Stimulated activated memory B cell treated with anti-CD40 and anti-IgM and Interleukin-4, amounts not matched to agents 10 μg/mL and 1 μg/mL and 100 μg/mL, for 72 hours (primary cell): ENCODE results near the gene MPHOSPH9.

Source experiments
- ATAC-seq: fragments of 150-1000 bp; cut with Tn5 transposase; 2 replicates; pipeline ENCODE4 v1.10.0; 2021
- H3K27ac Mint-ChIP-seq: one replicate; pipeline ENCODE4 v1.8.0; 2022; ENCODE audit warnings: mild to moderate bottlenecking, mixed read lengths
- H3K27me3 Mint-ChIP-seq: one replicate; pipeline ENCODE4 v1.8.0; 2022; ENCODE audit warnings: mixed read lengths
- H3K36me3 Mint-ChIP-seq: one replicate; pipeline ENCODE4 v1.8.0; 2022; ENCODE audit warnings: mixed read lengths
- H3K4me1 Mint-ChIP-seq: one replicate; pipeline ENCODE4 v1.8.0; 2022; ENCODE audit warnings: mixed read lengths
- H3K4me3 Mint-ChIP-seq: one replicate; pipeline ENCODE4 v1.8.0; 2022; ENCODE audit warnings: mild to moderate bottlenecking, moderate library complexity, mixed read lengths
- H3K9me3 Mint-ChIP-seq: one replicate; pipeline ENCODE4 v1.8.0; 2022; ENCODE audit warnings: mixed read lengths

The MPHOSPH9 gene

GRCh38 chr12:123150275-123150743 lies 82.6 kb downstream of the MPHOSPH9 start:
- ATAC-seq: peak; percentile 58
- Mint-ChIP-seq H3K36me3 (no peaks in the 10 kb centered on the region), H3K4me3 (peak overlapping the region; percentile 72), H3K27me3 (no peaks in the 10 kb centered on the region), H3K4me1 (peaks cover 24% of the 10 kb centered on the region), H3K9me3 (no peaks in the 10 kb centered on the region), H3K27ac (peak overlapping the region; percentile 50)

- Mint-ChIP-seq H3K9me3 (no peaks in the 10 kb centered on the region), H3K4me3 (peak overlapping the region; percentile 72), H3K36me3 (no peaks in the 10 kb centered on the region), H3K27ac (peak overlapping the region; percentile 50), H3K4me1 (peaks cover 28% of the 10 kb centered on the region), H3K27me3 (no peaks in the 10 kb centered on the region)
- ATAC-seq: no peak
Measured at GRCh38 chr12:123149501-123150274, 83.3 kb downstream of the MPHOSPH9 start.

GRCh38 chr12:123149088-123149487 lies 83.9 kb downstream of the MPHOSPH9 start:
- Mint-ChIP-seq H3K9me3 (no peaks in the 10 kb centered on the region), H3K4me1 (peaks cover 31% of the 10 kb centered on the region), H3K27me3 (no peaks in the 10 kb centered on the region), H3K27ac (peak overlapping the region; percentile 50), H3K36me3 (no peaks in the 10 kb centered on the region), H3K4me3 (peak overlapping the region; percentile 72)
- no peak for ATAC-seq

DNA sequence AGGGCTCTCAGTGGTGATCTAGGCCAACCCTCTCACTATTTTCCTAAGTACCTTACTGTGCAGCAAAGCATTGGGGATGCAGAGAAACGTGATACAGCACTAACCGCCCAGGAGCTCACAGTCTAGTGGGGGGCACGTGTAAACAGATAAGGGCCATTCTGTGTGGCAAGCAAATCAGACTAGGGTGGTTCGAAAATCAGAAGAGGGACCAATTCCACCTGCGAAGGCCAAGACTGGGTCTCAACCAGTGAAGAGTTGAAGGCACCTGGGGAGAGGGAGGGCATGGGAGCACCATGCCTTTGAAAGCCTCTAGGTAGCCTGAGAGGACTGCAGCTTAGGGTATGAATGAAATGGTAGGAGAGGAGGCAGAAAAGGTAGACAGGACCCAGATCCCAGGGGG lies 84.3 kb downstream of the MPHOSPH9 start:
- Mint-ChIP-seq H3K27me3 (no peaks in the 10 kb centered on the region), H3K9me3 (no peaks in the 10 kb centered on the region), H3K27ac (no peak overlapping the region), H3K4me1 (peaks cover 35% of the 10 kb centered on the region), H3K4me3 (no peak overlapping the region), H3K36me3 (no peaks in the 10 kb centered on the region)
- no peak for ATAC-seq

GRCh38 chr12:123148223-123148622 lies 84.7 kb downstream of the MPHOSPH9 start:
- no peak for ATAC-seq
- H3K9me3 Mint-ChIP-seq: no peaks in the 10 kb centered on the region
- no peaks in the 10 kb centered on the region for H3K27me3 Mint-ChIP-seq
- H3K36me3 Mint-ChIP-seq: no peaks in the 10 kb centered on the region
- peaks cover 39% of the 10 kb centered on the region for H3K4me1 Mint-ChIP-seq
- H3K4me3 Mint-ChIP-seq: no peak overlapping the region
- H3K27ac Mint-ChIP-seq: no peak overlapping the region

GRCh38 chr12:123145211-123145610 lies 87.7 kb downstream of the MPHOSPH9 start:
- Mint-ChIP-seq H3K36me3 (no peaks in the 10 kb centered on the region), H3K9me3 (no peaks in the 10 kb centered on the region), H3K27ac (no peak overlapping the region), H3K27me3 (no peaks in the 10 kb centered on the region), H3K4me3 (no peak overlapping the region), H3K4me1 (peaks cover 61% of the 10 kb centered on the region)
- no peak for ATAC-seq

- Mint-ChIP-seq H3K9me3 (no peaks in the 10 kb centered on the region), H3K4me1 (peaks cover 59% of the 10 kb centered on the region), H3K36me3 (no peaks in the 10 kb centered on the region), H3K27ac (peak overlapping the region; percentile 82), H3K27me3 (no peaks in the 10 kb centered on the region), H3K4me3 (no peak overlapping the region)
- no peak for ATAC-seq
Measured at GRCh38 chr12:123143736-123144461, 89.0 kb downstream of the MPHOSPH9 start.

GRCh38 chr12:123142921-123143735 lies 89.8 kb downstream of the MPHOSPH9 start:
- Mint-ChIP-seq H3K4me3 (peak overlapping the region; percentile 29), H3K36me3 (no peaks in the 10 kb centered on the region), H3K27me3 (no peaks in the 10 kb centered on the region), H3K4me1 (peaks cover 51% of the 10 kb centered on the region), H3K27ac (peak overlapping the region; percentile 82), H3K9me3 (no peaks in the 10 kb centered on the region)
- peak; percentile 88 for ATAC-seq

DNA sequence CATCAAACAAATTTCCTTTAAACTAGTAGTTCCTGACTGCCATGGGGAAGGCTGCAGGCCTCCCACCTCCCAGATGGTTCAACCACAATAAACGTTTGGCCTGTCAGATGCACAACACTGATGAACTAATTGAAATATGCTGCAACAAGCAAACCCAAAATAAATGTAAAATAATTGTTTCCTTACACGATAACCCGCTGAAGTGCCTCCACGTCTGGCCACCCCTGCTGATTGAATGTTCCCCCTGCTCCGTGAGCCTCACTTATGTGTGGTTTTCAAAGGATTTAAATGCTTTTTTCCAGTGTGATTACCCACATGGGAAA lies 90.5 kb downstream of the MPHOSPH9 start:
- no peaks in the 10 kb centered on the region for H3K9me3 Mint-ChIP-seq
- H3K4me1 Mint-ChIP-seq: peaks cover 51% of the 10 kb centered on the region
- H3K27me3 Mint-ChIP-seq: no peaks in the 10 kb centered on the region
- H3K36me3 Mint-ChIP-seq: no peaks in the 10 kb centered on the region
- H3K27ac Mint-ChIP-seq: peak overlapping the region; percentile 82
- no peak for ATAC-seq
- H3K4me3 Mint-ChIP-seq: no peak overlapping the region

- no peaks in the 10 kb centered on the region for H3K27me3 Mint-ChIP-seq
- H3K36me3 Mint-ChIP-seq: no peaks in the 10 kb centered on the region
- H3K27ac Mint-ChIP-seq: peak overlapping the region; percentile 82
- H3K9me3 Mint-ChIP-seq: no peaks in the 10 kb centered on the region
- H3K4me3 Mint-ChIP-seq: no peak overlapping the region
- no peak for ATAC-seq
- peaks cover 51% of the 10 kb centered on the region for H3K4me1 Mint-ChIP-seq
Measured at GRCh38 chr12:123141615-123142517, 91.1 kb downstream of the MPHOSPH9 start.

DNA sequence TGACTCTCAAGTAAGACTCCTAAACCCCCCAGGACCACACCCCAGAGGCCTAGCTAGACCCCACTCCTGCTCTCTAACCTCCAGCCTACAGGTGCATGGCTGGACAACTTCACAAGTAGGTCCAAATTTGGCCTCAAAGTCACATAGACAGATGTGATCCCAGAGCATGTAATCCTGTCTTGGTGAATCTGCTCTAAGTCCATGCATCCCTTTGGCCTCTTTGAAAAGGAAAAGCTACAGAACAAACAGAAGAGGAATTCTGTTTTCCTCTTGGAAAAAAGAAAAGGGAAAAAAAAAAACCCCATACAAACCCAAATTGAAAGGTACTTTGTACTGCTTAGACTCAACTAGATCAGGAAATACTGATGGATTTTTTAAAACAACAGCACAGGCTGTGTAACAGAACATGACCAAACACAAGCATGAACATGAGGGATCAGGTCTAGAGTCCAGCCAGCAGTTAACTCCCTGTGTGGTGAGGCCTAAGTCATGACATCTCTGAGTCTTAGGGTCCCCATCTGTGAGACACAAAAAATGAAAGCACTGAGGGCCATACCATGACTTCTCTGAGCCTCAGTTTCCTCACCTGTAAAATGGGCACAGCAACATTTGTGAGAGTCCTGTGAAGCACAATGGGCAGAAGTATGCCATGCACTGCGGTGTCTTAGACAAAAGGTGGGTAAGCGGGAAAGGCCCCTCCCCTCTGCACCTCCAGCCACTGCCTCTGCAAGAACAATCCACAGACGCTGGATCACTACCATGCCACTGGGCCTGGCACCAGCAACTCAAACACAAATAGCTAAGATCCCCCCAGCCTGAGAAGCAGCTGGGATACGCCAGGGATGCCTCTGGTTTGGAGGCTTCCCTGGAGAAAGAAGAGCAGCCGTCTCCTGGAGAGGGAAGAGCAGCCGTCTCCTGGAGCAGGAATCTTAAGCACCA lies 92.0 kb downstream of the MPHOSPH9 start:
- peak overlapping the region; percentile 56 for H3K27ac Mint-ChIP-seq
- H3K36me3 Mint-ChIP-seq: no peaks in the 10 kb centered on the region
- no peaks in the 10 kb centered on the region for H3K9me3 Mint-ChIP-seq
- H3K4me3 Mint-ChIP-seq: no peak overlapping the region
- H3K27me3 Mint-ChIP-seq: no peaks in the 10 kb centered on the region
- peaks cover 51% of the 10 kb centered on the region for H3K4me1 Mint-ChIP-seq
- ATAC-seq: no peak

DNA sequence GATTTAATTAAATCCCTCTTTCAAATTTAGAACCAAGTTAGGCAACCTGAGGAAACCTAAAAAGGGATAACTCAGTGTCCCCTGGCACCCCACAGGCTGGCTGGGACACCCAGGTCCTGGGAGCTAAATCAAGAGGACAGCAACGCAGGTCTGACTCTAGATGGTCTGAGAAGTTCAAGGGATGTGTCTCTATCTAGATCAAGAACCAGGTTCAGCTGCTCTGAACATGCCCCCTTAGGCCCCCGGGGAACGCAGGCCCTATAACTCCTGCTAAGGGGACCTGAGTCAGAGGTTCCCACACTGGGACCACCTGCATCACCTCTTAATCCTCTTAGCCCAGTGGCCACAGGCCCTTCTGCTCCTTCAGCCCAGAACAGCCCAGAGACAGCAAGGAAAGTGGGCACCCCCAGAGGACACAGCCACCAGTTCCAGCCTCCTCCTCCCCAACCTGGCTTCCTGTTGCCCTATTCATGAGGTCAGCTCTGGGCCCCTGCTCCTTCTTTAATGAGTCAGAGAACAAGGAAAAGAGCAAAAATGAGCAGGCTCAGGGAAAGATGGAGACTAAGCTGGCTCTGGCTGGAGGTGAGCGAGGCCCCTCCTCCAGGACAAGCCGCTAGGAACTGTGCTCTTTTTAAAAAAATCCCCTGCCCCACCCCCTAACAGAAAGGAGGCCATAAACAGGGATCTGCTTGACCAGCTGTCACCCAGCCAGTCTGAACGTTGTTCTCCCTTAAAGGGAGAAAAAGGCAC lies 92.8 kb downstream of the MPHOSPH9 start:
- Mint-ChIP-seq H3K4me3 (no peak overlapping the region), H3K27me3 (no peaks in the 10 kb centered on the region), H3K27ac (peak overlapping the region; percentile 56), H3K4me1 (peaks cover 51% of the 10 kb centered on the region), H3K9me3 (no peaks in the 10 kb centered on the region), H3K36me3 (no peaks in the 10 kb centered on the region)
- peak; percentile 5 for ATAC-seq

GRCh38 chr12:123135688-123136087 lies 97.3 kb downstream of the MPHOSPH9 start:
- Mint-ChIP-seq H3K27me3 (no peaks in the 10 kb centered on the region), H3K27ac (no peak overlapping the region), H3K4me3 (no peak overlapping the region), H3K9me3 (no peaks in the 10 kb centered on the region), H3K4me1 (peaks cover 47% of the 10 kb centered on the region), H3K36me3 (no peaks in the 10 kb centered on the region)
- no peak for ATAC-seq
